GM12892 (cell line): ENCODE data around the gene SORCS1.

Experiments
- POLR2A ChIP-seq: IDR thresholded peaks from 2 replicates; pipeline ENCODE4 v1.6.1; 2011; ENCODE audit warnings: low read depth, low read length, control low read depth
- POLR2AphosphoS5 ChIP-seq: IDR thresholded peaks from 2 replicates; pipeline ENCODE4 v1.6.1; 2011; ENCODE audit warnings: low read depth, low read length, control low read depth

- TF ChIP-seq POLR2A (no peak), POLR2AphosphoS5 (no peak)
Measured at GRCh38 chr10:107019154-107019553, 145.4 kb downstream of the SORCS1 start.
